HEK293 (cell line): ENCODE measurements around the gene ZNF436.
A peak's percentile ranks its signal among the peaks of the same experiment; 100 is the strongest.

Source experiments
- CTCF ChIA-PET: fragments of 350-600 bp; formaldehyde crosslinking; extraction: SDS; loops from one replicate; lab custom pipeline; 2021; ENCODE audit warnings: antibody characterized with exemption; lab: Yijun Ruan, JAX
- POLR2A ChIA-PET: fragments of 300-600 bp; formaldehyde crosslinking; extraction: SDS; loops from one replicate; lab custom pipeline; 2020; ENCODE audit warnings: antibody characterized with exemption, inconsistent platforms; lab: Yijun Ruan, JAX
- H3K27ac ChIP-seq: fragments of 200-500 bp; sonication (Bioruptor generic); 2 replicates; pipeline ENCODE4 v1.5.1; 2014; ENCODE audit warnings: low read depth, low read length, control low read depth, inconsistent platforms; ENCODE audit errors: extremely low read depth
- H3K36me3 ChIP-seq, 2 experiments: fragments of 200-500 bp in 1 of 2; sonication (Bioruptor generic) in 1 of 2; 1 replicate in 1 of 2; 2 replicates in 1 of 2; pipeline ENCODE4 v1.5.1; 2014 to 2017; ENCODE audit warnings: inconsistent platforms in 2 of 2, low read length in 2 of 2; ENCODE audit not compliant: control insufficient read depth in 2 of 2, insufficient read depth in 1 of 2
- H3K4me1 ChIP-seq: fragments of 200-500 bp; sonication (Bioruptor generic); 2 replicates; pipeline ENCODE4 v1.5.1; 2014; ENCODE audit warnings: mild to moderate bottlenecking, low read length, inconsistent platforms; ENCODE audit not compliant: control insufficient read depth, insufficient read depth
- H3K4me3 ChIP-seq: 2 replicates; pipeline ENCODE4 v1.5.1; 2011; ENCODE audit warnings: low read depth, mild to moderate bottlenecking, control low read depth, low read length, moderate library complexity
- H3K9me3 ChIP-seq: fragments of 200-500 bp; sonication (Bioruptor generic); 2 replicates; pipeline ENCODE4 v1.5.1; 2014; ENCODE audit warnings: low read depth, low read length, inconsistent platforms; ENCODE audit not compliant: control insufficient read depth, insufficient read depth
- GLI2 ChIP-seq: fragments of 450-650 bp; formaldehyde crosslinking; IDR thresholded peaks from 2 replicates; pipeline ENCODE4; 2017; ENCODE audit warnings: missing biosample characterization, missing genetic modification characterization, low read depth, borderline replicate concordance
- KLF9 ChIP-seq: fragments of 450-650 bp; formaldehyde crosslinking; IDR thresholded peaks from 2 replicates; pipeline ENCODE4 v1.5.1; 2016; ENCODE audit warnings: missing biosample characterization, missing genetic modification characterization, low read depth
- PRDM1 ChIP-seq: fragments of 450-650 bp; formaldehyde crosslinking; IDR thresholded peaks from 2 replicates; pipeline ENCODE4; 2016; ENCODE audit warnings: missing biosample characterization, missing genetic modification characterization
- ZBTB21 ChIP-seq: fragments of 450-650 bp; formaldehyde crosslinking; IDR thresholded peaks from 2 replicates; pipeline ENCODE4 v1.5.1; 2017; ENCODE audit warnings: missing biosample characterization, missing genetic modification characterization
- ZBTB48 ChIP-seq: fragments of 450-650 bp; formaldehyde crosslinking; IDR thresholded peaks from 2 replicates; pipeline ENCODE4 v1.5.1; 2016; ENCODE audit warnings: missing biosample characterization, missing genetic modification characterization
- ZNF114 ChIP-seq: fragments of 450-650 bp; formaldehyde crosslinking; IDR thresholded peaks from 2 replicates; pipeline ENCODE4 v1.5.0; 2017; ENCODE audit warnings: missing biosample characterization, missing genetic modification characterization
- ZNF16 ChIP-seq: fragments of 450-650 bp; formaldehyde crosslinking; IDR thresholded peaks from 2 replicates; pipeline ENCODE4 v1.5.1; 2016; ENCODE audit warnings: low read depth, missing biosample characterization, missing genetic modification characterization
- ZNF174 ChIP-seq: fragments of 450-650 bp; formaldehyde crosslinking; IDR thresholded peaks from 2 replicates; pipeline ENCODE4 v1.5.0; 2017; ENCODE audit warnings: missing biosample characterization, mild to moderate bottlenecking, missing genetic modification characterization
- ZNF266 ChIP-seq: fragments of 450-650 bp; formaldehyde crosslinking; IDR thresholded peaks from 2 replicates; pipeline ENCODE4 v1.5.1; 2016; ENCODE audit warnings: missing biosample characterization, missing genetic modification characterization, low read depth
- ZNF366 ChIP-seq: fragments of 450-650 bp; formaldehyde crosslinking; conservative IDR thresholded peaks from 2 replicates; pipeline ENCODE4 v1.5.1; 2016; ENCODE audit warnings: missing biosample characterization, missing genetic modification characterization
- ZNF529 ChIP-seq: fragments of 450-650 bp; formaldehyde crosslinking; IDR thresholded peaks from 2 replicates; pipeline ENCODE4 v1.5.1; 2017; ENCODE audit warnings: missing genetic modification characterization, missing biosample characterization; ENCODE audit not compliant: insufficient replicate concordance
- ZNF544 ChIP-seq: fragments of 450-650 bp; formaldehyde crosslinking; IDR thresholded peaks from 2 replicates; pipeline ENCODE4 v1.5.0; 2017; ENCODE audit warnings: missing biosample characterization, missing genetic modification characterization
- ZNF623 ChIP-seq: fragments of 450-650 bp; formaldehyde crosslinking; IDR thresholded peaks from 2 replicates; pipeline ENCODE4 v1.5.1; 2016; ENCODE audit warnings: missing biosample characterization, missing genetic modification characterization
- ZNF626 ChIP-seq: fragments of 450-650 bp; sonication (Bioruptor Pico); formaldehyde crosslinking; IDR thresholded peaks from 2 replicates; pipeline ENCODE4 v1.5.1; 2018; ENCODE audit warnings: missing biosample characterization, missing genetic modification characterization, inconsistent platforms
- ZNF664 ChIP-seq: fragments of 450-650 bp; formaldehyde crosslinking; IDR thresholded peaks from 2 replicates; pipeline ENCODE4 v1.5.1; 2016; ENCODE audit warnings: missing biosample characterization, missing genetic modification characterization
- ZNF768 ChIP-seq: fragments of 450-650 bp; formaldehyde crosslinking; IDR thresholded peaks from 2 replicates; pipeline ENCODE4 v1.5.1; 2018; ENCODE audit warnings: missing biosample characterization, mild to moderate bottlenecking, missing genetic modification characterization
- ZNF791 ChIP-seq: fragments of 450-650 bp; formaldehyde crosslinking; IDR thresholded peaks from 2 replicates; pipeline ENCODE4 v1.5.1; 2016; ENCODE audit warnings: missing biosample characterization, missing genetic modification characterization
- ZNF830 ChIP-seq: fragments of 450-650 bp; IDR thresholded peaks from 2 replicates; pipeline ENCODE4 v1.5.0; 2018; ENCODE audit warnings: missing biosample characterization, missing genetic modification characterization, low read depth, mild to moderate bottlenecking, moderate library complexity
- TF ChIP-seq, protein P1 (sequence below): fragments of 450-650 bp; formaldehyde crosslinking; IDR thresholded peaks from 2 replicates; pipeline ENCODE4 v1.5.1; 2016; ENCODE audit warnings: missing biosample characterization, missing genetic modification characterization, low read depth

ZNF436 gene

DNA sequence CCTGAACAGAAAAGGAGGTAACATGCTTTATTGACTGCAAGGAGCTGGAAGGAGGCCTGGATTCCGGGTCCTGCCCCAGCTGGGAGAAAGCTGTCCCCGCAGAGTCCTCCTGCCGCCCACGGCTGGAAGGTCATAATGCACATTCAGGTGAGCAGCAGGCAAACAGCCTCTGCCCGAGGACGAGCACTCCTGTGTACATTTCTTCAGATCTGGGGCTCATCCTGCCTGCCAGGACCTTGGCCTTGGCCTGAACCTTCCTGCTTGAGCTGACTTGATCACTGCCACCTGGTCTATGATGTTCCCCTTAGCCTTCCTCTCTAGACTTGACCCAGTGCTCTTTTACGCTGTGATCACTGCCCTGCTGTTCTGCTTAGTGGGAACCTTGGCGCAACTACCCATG, 17.9 kb upstream of the ZNF436 start:
- no peaks in the 10 kb centered on the region for H3K4me1 ChIP-seq
- no peaks in the 10 kb centered on the region for H3K36me3 ChIP-seq
- TF ChIP-seq ZNF114 (tag by site-specific recombination): no peak
- TF ChIP-seq ZNF626 (tag by site-specific recombination): no peak
- no peak for TF ChIP-seq GLI2 (tag by site-specific recombination)
- no peak for TF ChIP-seq KLF9 (tag by site-specific recombination)
- no peak for TF ChIP-seq ZNF529 (tag by site-specific recombination)
- TF ChIP-seq ZNF623: no peak
- TF ChIP-seq ZNF791 (tag by site-specific recombination): no peak
- no peak for TF ChIP-seq ZNF768
- H3K9me3 ChIP-seq: no peaks in the 10 kb centered on the region
- H3K4me3 ChIP-seq: no peak overlapping the region
- ChIA-PET CTCF (interaction anchor here (0.5 to 1.2 kb wide), 2 partner anchors 110 to 114 kb away, joined by 3 to 4 read pairs; no protein-coding TSS in a partner anchor), POLR2A (no interaction called here)
- H3K27ac ChIP-seq: no peak overlapping the region

DNA sequence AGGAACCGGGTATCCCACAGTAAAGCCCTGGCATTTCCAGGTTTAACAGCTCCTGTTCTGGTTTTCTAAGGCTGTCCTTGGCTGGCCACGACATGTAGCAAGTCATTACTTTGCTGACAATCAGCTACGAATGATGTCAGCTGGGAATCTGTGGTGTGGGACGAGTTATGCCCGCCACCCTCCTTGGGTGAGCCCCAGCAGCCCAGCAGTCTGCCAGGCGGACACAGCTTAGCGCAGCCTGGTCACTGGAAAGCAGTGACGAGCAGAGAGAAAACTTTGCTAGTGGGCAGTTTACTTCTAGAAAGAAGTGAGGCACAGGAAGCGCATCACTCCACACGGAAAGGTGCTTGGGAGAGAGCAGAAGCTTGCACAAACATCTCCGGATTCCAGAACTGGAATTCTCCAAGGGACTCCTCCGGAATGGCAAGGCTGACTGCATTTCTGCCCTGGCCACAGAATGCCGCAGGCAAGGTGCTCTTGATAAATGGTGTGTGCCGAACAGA, 15.5 kb upstream of the ZNF436 start:
- no peaks in the 10 kb centered on the region for H3K9me3 ChIP-seq
- TF ChIP-seq ZNF664 (no peak), ZNF174 (tag by site-specific recombination) (no peak), ZBTB48 (tag by site-specific recombination) (no peak), ZNF366 (tag by site-specific recombination) (no peak), ZBTB21 (tag by site-specific recombination) (no peak), ZNF266 (tag by site-specific recombination) (no peak), ZNF830 (tag by site-specific recombination) (no peak)
- TF ChIP-seq, protein P1, sequence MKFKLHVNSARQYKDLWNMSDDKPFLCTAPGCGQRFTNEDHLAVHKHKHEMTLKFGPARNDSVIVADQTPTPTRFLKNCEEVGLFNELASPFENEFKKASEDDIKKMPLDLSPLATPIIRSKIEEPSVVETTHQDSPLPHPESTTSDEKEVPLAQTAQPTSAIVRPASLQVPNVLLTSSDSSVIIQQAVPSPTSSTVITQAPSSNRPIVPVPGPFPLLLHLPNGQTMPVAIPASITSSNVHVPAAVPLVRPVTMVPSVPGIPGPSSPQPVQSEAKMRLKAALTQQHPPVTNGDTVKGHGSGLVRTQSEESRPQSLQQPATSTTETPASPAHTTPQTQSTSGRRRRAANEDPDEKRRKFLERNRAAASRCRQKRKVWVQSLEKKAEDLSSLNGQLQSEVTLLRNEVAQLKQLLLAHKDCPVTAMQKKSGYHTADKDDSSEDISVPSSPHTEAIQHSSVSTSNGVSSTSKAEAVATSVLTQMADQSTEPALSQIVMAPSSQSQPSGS (tag by site-specific recombination): no peak
- TF ChIP-seq, all 188 proteins: peak for 0
- CTCF ChIA-PET: interaction anchor here (1.0 to 1.3 kb wide), 2 partner anchors 9 to 18 kb away, joined by 3 read pairs; no protein-coding TSS in a partner anchor
- POLR2A ChIA-PET: interaction anchor here (1.1 kb wide), 1 partner anchor 41 kb away, joined by 5 read pairs; the partner anchor contains the start of gene HNRNPR
- no peak overlapping the region for H3K27ac ChIP-seq
- H3K36me3 ChIP-seq: no peaks in the 10 kb centered on the region
- no peaks in the 10 kb centered on the region for H3K4me1 ChIP-seq
- no peak overlapping the region for H3K4me3 ChIP-seq

DNA sequence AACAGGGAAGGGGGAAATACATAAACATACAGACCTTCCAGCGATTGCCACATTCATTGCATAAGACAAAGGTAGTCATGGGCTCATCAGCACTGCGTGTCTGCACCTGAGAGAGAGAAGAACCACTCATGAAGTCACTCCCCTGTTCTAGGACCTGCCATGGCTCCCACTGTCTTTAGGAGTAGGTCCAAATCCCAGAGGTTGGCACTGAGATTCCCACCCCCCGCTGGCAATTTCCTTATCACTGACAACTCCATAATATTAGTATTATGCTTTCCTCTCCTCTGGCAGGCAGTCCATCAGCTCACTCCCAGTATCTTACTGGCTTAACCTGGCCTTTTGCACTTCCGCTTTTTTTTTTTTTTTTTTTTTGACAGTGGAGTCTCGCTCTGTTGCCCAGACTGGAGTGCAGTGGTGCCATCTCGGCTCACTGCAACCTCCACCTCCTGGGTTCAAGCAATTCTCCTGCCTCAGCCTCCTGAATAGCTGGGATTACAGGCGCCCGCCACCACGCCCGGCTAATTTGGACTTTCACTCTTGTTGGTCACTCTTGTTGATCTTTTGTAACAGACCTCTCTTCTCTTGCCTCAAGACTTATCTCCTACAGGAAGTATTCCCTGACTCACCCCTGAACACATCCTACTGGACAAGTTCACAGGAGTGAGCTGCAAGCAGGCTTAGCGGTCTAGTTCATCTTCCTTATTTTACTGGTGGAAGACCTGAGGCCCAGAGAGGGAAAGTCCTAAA, 14.8 kb upstream of the ZNF436 start:
- H3K27ac ChIP-seq: no peak overlapping the region
- ChIA-PET CTCF (interaction anchor here (0.6 kb wide), 1 partner anchor 22 kb away, joined by 3 read pairs; no protein-coding TSS in a partner anchor), POLR2A (no interaction called here)

More for the DNA sequence above, 14.8 kb upstream of the ZNF436 start:
- Histone ChIP-seq H3K4me1 (no peaks in the 10 kb centered on the region), H3K4me3 (no peak overlapping the region), H3K9me3 (no peaks in the 10 kb centered on the region), H3K36me3 (no peaks in the 10 kb centered on the region)
- TF ChIP-seq PRDM1 (0 out of 2 replicates have a peak, but pooled peaks have one; percentile 23), ZNF16 (tag by site-specific recombination) (peak; percentile 69; the same call in 1 of the 2 replicates), ZNF544 (tag by site-specific recombination) (no peak)
